MCF 10A (cell line): ENCODE measurements around the gene IL1RL2. TPM values are rescaled to one million over a fixed set of nuclear protein-coding genes. Genes with fewer than 3 reads are reported as not detected.

ENCODE experiments used
- BruUV-seq: library from RNA; stranded (reverse); fragments of 400-500 nt; replicated peaks from 2 replicates; lab custom pipeline; 2021; lab: Mats Ljungman, UMichigan
- CTCF ChIA-PET: fragments of 300-600 bp; sonication (Branson Sonifier 250); formaldehyde crosslinking; extraction: SDS; loops from one replicate; lab custom pipeline; 2021; ENCODE audit warnings: antibody characterized with exemption, inconsistent platforms; lab: Yijun Ruan, JAX
- POLR2A ChIA-PET: fragments of 300-600, 350-650 bp; sonication (Branson Sonifier 250); formaldehyde crosslinking; extraction: SDS; loops from one replicate; lab custom pipeline; 2020; ENCODE audit warnings: antibody characterized with exemption, inconsistent platforms; lab: Yijun Ruan, JAX
- DNase-seq: peaks from one replicate; pipeline ENCODE4 v3.0.0-alpha.2; 2018; ENCODE audit not compliant: unreplicated experiment
- H3K27ac Mint-ChIP-seq: one replicate; pipeline ENCODE4 v1.8.0; 2022; ENCODE audit warnings: mild to moderate bottlenecking, low read depth, mixed read lengths; ENCODE audit not compliant: unreplicated experiment
- H3K27me3 Mint-ChIP-seq: one replicate; pipeline ENCODE4 v1.8.0; 2022; ENCODE audit warnings: mixed read lengths; ENCODE audit not compliant: insufficient read depth, unreplicated experiment
- H3K36me3 Mint-ChIP-seq: one replicate; pipeline ENCODE4 v1.8.0; 2022; ENCODE audit warnings: mild to moderate bottlenecking, moderate library complexity, mixed read lengths; ENCODE audit not compliant: insufficient read depth, unreplicated experiment
- H3K4me1 Mint-ChIP-seq: one replicate; pipeline ENCODE4 v1.8.0; 2022; ENCODE audit warnings: mixed read lengths; ENCODE audit not compliant: insufficient read depth, unreplicated experiment
- H3K4me3 Mint-ChIP-seq: one replicate; pipeline ENCODE4 v1.8.0; 2022; ENCODE audit warnings: mild to moderate bottlenecking, moderate library complexity, mixed read lengths; ENCODE audit not compliant: unreplicated experiment
- H3K9me3 Mint-ChIP-seq: one replicate; pipeline ENCODE4 v1.8.0; 2022; ENCODE audit warnings: mixed read lengths; ENCODE audit not compliant: unreplicated experiment
- CTCF ChIP-seq: fragments of 200-600 bp; IDR thresholded peaks from one replicate; pipeline ENCODE4 v1.8.0; 2022; ENCODE audit warnings: antibody characterized with exemption, mild to moderate bottlenecking; ENCODE audit not compliant: unreplicated experiment
- intact Hi-C: fragments of 100-400 bp; cut with micrococcal nuclease; formaldehyde crosslinking; loops from 2 replicates; pipeline ENCODE4 v1.14.1; 2022
- total RNA-seq: library from RNA; stranded (reverse); gene quantifications from 2 replicates; pipeline ENCODE4 v1.2.3, GENCODE V29; 2022

The IL1RL2 gene
- total RNA-seq, 1 experiment from 2014 or later = not detected

- H3K9me3 Mint-ChIP-seq = peaks cover 13% of the 10 kb centered on the region
- BruUV-seq = no TSS peak
- H3K27ac Mint-ChIP-seq = peak overlapping the region; percentile 94
- intact Hi-C loops = no loop called here
- ChIA-PET CTCF (interaction anchor here (0.7 to 7.6 kb wide), 8 partner anchors 9 to 134 kb away, joined by 3 to 53 read pairs (median 4); no protein-coding TSS in a partner anchor), POLR2A (interaction anchor here (3.7 kb wide), 1 partner anchor 12 kb away, joined by 29 read pairs; the partner anchor contains the start of gene IL1R1)
- no peak for TF ChIP-seq CTCF
- H3K4me3 Mint-ChIP-seq = no peak overlapping the region
- peaks cover 30% of the 10 kb centered on the region for H3K4me1 Mint-ChIP-seq
- H3K36me3 Mint-ChIP-seq = peaks cover 10% of the 10 kb centered on the region
- DNase-seq = no peak
- no peaks in the 10 kb centered on the region for H3K27me3 Mint-ChIP-seq
Observed at GRCh38 chr2:102154364-102154763, 32.5 kb upstream of the IL1RL2 start.

- Mint-ChIP-seq H3K4me3 (no peak overlapping the region), H3K4me1 (peaks cover 30% of the 10 kb centered on the region), H3K9me3 (peaks cover 13% of the 10 kb centered on the region), H3K27me3 (no peaks in the 10 kb centered on the region), H3K27ac (peak overlapping the region; percentile 94), H3K36me3 (peaks cover 10% of the 10 kb centered on the region)
- intact Hi-C loops = no loop called here
- no peak for TF ChIP-seq CTCF
- no peak for DNase-seq
- ChIA-PET CTCF (interaction anchor here (0.6 to 7.6 kb wide), 15 partner anchors 9 to 738 kb away, joined by 3 to 53 read pairs (median 4); no protein-coding TSS in a partner anchor), POLR2A (interaction anchor here (0.8 to 3.7 kb wide), 10 partner anchors 11 to 284 kb away, joined by 3 to 29 read pairs (median 5); partner anchors contain the start of gene IL1R1)
- no TSS peak for BruUV-seq
Observed at GRCh38 chr2:102154946-102155702, 31.7 kb upstream of the IL1RL2 start.

GRCh38 chr2:102155703-102156515 is 30.9 kb upstream of the IL1RL2 start:
- H3K4me1 Mint-ChIP-seq = peaks cover 30% of the 10 kb centered on the region
- H3K4me3 Mint-ChIP-seq = no peak overlapping the region
- peak overlapping the region; percentile 94 for H3K27ac Mint-ChIP-seq
- ChIA-PET POLR2A (interaction anchor here (0.7 to 3.7 kb wide), 11 partner anchors 10 to 284 kb away, joined by 3 to 29 read pairs (median 5); partner anchors contain the start of gene IL1R1), CTCF (interaction anchor here (0.6 to 7.6 kb wide), 16 partner anchors 10 to 738 kb away, joined by 3 to 53 read pairs (median 4); no protein-coding TSS in a partner anchor)
- H3K27me3 Mint-ChIP-seq = no peaks in the 10 kb centered on the region
- no TSS peak for BruUV-seq
- intact Hi-C loops = no loop called here
- TF ChIP-seq CTCF = no peak
- H3K9me3 Mint-ChIP-seq = peaks cover 13% of the 10 kb centered on the region
- H3K36me3 Mint-ChIP-seq = peaks cover 15% of the 10 kb centered on the region
- peak; percentile 62 for DNase-seq
